EL (cell line): ENCODE results near the gene P2RY12.
"Not testable (repeated sequence)": the region's sequence is repeated elsewhere in the genome, so short reads cannot be mapped to it uniquely, and the experiment has no call there.

Experiments
- DNase-seq: peaks from one replicate; pipeline ENCODE4 v3.0.0-alpha.2; 2016

The P2RY12 gene

DNA sequence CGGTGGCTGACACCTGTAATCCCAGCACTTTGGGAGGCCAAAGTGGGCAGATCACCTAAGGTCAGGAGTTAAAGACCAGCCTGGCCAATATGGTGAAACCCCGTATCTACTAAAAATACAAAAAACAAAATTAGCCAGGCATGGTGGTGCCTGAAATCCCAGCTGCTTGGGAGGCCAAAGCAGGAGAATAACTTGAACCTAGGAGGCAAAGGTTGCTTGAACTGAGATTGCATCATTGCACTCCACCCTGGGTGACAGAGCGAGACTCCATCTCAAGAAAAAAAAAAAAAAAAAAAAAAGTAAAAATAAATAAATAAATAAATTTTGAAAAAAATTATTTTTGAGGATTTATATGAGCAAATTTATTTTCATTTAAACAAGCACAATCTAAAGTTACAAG, 7.6 kb upstream of the P2RY12 start:
- DNase-seq, result not testable (repeated sequence)

DNA sequence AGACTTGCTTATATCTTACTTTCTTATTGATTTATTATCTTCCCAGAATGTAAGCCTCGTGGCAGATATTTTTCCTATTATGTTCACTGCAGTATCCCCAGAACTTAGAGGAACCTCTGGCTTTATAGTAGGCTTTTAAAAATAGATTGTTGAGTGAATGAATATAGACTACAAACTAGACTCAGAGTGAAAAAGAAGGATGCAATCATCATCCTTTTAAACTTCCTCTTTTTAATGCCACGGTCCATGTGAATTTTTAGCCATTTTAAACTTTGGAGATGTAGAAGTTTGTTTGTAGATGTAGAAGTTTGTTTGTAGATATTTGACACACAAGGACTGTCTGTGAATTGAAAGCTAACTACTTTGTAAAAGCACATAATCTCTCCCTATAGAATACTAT, 7.2 kb upstream of the P2RY12 start:
- no peak for DNase-seq

DNA sequence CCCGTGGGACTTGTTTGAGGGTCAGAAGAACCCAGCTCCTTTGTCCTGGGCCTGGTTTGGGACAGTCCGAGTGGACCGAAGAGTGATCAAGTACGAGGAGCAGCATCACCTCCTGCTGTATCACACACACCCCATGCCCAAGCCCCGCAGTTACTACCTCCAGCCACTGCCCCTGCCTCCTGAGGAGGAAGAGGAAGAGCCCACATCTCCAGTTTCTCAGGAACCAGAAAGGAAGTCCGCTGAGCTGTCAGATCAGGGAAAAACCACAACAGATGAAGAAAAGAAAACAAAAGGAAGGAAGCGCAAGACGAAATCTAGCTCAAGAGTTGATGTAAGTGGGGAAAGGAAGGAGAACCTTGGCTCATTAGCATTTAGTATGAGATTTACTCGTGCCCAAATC, 3.3 kb upstream of the P2RY12 start:
- no peak for DNase-seq

DNA sequence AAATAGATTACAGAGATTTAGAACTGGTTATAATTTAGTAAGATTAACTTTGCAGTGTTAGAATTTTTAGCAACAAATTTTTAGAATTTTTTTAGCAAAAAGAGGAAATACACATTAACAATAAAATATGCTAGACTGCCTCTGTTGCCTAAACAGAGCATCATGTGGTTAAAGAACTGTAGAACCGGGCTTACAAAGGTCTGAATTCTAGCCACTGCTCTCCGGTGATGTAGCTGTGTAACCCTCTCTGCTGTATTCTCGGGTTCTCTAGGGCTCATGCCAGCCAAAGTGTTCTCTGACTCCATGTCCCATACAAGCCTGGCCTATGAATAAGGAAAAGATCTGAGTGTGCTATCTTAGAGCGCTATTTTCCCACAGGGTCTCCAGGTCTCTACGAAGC, 2.9 kb upstream of the P2RY12 start:
- no peak for DNase-seq

DNA sequence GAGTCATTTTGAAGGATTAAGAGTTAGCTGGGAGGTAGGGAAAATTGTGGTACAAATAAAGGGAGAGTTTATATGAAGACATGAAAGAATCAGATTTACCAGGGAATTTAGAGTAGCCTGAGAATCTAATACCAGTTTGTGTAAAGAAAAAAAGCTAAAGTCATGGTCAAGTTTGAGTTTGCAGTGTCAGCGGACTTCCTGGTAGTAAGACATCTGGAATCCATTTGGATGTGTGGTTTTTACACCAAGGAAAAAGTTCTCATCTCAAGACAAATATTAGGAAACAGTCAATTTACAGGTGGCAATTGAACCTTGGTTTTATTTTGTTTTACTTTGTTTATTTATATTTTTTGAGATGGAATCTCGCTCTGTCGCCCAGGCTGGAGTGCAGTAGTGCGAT, 1.5 kb upstream of the P2RY12 start:
- no peak for DNase-seq

DNA sequence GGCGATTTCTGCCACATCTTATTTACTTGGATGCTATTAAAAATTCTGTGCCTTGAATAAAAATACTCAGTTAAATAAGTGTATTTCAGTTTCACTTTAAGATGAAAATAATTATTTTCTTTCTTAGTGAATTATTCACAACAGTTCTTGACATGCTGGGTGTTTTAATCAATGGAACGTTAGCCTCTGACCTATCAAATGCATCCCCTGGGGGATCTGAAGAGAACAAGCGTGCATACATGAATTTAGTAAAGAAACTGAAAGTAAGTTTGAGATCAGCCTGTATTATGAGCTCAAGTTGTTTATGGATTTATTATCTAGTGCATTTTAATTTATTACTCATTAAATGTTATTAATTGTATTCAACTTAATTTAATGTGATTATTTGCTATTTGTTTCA, 597 bp downstream of the P2RY12 start:
- DNase-seq, result no peak

DNA sequence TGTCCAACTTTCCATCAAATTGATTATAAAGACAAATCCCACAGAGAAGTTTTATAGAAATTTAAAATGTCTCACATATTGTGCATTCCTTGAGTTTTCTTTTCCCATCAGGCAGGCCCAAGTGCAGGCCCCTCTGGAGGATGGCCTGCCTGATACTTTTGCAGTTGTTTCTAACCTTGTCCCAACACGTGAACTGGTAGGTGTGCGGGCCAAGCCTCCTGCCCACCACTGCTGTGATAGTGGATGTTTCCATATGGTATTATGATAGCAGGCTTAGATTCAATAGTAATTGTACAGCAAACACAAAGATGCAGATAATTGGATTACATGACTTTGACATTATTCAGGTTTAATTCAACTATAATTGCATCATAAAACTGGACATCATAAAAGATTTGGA, 1.4 kb downstream of the P2RY12 start:
- DNase-seq, result no peak

DNA sequence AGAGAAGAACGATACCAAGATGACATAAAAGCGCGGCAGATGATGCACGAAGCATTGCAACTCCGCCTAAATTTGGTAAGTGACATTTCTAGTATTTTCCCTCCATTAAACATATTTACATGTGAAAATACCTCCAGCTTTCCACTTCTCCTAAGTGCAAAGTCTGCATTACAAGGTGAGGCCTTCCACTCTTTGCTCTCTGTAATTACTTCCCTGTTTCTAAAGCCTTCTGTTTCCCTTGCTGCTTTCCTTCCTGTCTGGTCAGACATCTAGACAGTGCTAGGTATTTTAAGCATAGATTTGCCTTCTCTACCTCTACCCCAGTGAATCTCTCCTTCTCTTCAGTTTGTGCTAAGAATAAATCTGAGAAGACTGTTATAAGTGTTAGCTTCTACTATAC, 1.9 kb downstream of the P2RY12 start:
- DNase-seq, result no peak

DNA sequence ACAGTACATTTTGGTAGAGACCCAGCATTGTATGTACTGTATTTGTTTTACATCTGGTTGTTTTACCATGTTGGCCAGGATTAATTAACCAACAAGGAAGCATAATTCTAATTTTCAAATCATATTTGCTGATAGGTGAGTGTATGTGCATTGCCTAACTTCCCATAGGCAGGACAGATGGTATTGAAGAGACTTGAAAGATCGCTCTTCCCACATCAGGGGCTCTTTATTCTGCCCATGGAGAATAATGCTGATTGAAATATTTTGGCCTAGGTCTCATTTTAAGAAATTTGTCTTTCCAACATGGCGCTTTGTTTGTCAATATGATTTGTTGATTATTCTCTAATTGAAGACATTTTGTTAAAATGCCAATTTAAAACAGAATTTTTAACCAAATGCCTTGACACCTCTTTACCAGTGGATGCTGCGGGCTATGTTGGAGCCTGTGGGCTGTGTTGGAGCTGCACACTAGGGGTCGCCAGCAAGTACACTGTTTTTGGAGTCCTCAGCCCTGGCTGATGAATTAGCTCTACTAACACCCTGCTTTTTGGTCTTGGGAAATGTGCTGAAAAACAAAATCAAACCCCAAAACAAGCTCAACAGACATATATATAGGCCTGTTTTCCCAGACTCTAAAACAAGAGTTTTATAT, 5.3 kb downstream of the P2RY12 start:
- DNase-seq, result peak; percentile 23

DNA sequence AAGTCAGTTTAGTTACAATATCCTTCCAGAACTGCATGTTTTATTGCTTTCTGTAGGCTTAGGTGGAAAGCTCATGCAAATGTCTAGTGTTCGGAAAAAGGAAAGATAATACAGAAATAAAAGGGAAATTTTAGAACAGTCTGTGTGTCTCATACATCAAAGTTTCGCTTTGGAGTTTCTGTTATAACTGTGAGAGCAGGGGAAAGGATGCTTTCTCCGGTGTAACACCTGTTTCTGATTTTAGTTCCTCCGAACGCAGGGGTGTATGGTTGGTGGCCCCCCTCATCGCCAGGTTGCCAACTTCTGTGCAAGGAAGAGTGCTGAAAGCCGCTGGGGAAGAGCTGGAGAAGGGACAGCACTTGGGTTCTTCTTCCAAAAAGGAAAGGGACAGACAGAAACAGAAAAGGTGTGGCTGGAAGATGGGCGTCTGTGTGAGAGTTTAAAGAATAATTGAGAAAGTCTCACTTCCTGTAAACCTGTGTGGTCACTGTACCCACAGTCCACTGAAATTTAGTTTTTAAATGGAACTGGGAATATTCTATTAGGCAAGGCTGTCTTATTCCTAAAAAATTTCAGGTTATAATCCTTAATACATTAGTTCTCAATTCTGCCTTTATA, 6.7 kb downstream of the P2RY12 start:
- DNase-seq, result no peak

DNA sequence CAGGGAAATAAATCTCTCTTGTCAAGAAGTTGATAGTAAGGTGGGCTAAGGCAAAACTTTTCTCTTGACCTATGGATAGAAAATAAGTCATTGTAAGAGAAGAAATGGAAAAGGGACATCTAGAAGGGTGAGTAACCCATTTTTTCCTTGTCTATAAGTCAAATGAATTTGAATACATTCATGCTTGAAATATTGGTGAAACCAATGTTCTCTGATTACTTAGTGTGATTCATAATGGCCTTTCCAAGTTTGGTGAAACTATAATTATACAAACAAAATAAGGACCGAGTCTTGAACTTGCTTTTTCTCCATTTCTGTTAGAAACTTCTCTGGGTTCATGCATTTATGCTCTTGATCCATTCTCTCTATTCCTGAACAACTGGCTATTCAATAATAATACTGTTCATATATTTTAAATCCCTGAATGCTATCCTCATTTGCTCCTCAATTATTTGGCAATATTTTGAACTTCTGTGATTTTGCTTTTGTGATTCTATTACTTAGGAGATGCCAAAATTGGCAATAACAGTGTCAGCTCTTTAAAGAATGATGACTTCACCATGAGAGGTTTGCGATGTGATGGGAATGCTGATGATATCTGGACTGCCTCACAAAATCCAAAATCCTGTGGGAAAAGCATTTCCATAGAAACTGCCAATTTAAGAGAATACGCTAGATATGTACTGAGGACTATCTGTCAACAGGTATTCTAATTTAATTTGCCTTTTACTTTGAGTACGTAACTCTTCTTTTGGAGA, 12.3 kb downstream of the P2RY12 start:
- DNase-seq, result no peak

DNA sequence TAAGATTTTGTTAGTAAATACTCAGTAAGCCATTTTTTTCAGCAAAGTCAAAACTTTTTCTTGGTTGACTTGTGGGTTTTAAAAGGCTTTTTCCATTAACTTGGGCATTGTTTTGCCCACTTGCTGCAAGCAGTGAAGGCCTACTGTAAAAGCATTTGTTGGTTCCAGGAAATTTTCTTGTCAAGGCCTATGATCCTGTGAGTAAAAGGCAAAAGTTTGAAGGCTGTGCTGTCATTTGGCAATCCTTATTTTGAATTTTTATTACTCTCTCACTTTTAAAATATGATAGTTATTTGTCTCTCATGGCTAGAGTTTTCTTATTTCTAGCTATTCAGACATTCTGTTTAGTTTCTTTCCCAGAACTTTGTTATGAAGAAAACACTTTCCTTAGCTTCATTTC, 13.0 kb downstream of the P2RY12 start:
- DNase-seq, result no peak

DNA sequence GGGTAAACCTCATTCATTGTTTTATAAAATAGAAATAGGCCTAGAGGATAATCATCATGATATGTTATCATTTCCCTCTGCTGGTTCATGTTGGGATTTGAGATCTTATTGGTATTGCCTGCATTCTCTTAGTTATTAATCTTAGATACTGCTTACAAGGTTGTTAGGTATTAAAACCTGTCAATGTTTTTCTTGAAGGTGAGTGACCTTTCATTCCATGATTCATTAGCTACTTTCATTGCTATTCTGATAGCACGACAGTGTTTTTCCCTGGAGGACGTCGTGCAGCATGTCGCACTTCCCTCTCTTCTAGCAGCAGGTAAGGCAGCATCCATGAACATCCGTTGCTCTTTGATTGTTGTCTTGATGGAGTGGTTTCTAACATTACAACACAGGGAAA, 17.1 kb downstream of the P2RY12 start:
- DNase-seq, result no peak

DNA sequence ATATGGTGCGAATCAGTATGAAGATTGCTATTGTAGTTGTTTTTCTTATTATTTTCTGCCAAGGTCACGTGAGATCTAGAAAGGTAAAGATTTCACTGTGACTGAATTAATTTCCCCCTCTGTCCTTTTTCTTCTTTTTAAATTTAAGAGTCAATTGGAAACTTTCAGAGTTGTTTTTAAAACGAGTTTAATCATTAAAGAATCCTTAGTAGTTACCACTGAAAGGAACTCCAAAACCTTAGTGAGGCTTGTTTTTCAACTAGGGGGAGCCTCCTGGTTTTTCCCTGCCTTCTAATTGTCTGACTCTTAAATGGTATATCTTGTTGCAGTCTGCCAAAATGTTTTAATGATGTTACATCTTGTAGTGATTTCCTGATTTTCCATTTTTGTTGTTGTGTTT, 17.6 kb downstream of the P2RY12 start:
- DNase-seq, result no peak

DNA sequence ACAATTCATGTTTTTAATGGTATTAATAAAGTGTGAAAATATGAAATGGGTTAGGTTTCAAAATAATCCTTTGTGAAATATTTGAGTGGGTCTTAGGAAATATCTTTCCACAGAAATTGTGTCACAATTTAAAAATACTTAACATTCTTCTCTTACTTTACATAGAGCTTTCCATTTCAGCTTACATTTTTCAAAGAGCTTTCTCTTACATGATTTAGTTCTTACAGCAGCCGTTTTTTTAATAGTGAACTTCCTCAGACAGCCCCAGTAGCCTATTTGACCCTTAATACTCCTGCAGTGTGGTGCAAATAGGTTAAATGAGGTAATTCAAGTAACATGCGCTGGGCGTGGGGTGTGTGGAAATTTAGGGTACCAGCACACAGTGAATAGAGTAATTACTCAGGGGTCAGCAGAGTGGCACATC, 21.8 kb downstream of the P2RY12 start:
- no peak for DNase-seq

DNA sequence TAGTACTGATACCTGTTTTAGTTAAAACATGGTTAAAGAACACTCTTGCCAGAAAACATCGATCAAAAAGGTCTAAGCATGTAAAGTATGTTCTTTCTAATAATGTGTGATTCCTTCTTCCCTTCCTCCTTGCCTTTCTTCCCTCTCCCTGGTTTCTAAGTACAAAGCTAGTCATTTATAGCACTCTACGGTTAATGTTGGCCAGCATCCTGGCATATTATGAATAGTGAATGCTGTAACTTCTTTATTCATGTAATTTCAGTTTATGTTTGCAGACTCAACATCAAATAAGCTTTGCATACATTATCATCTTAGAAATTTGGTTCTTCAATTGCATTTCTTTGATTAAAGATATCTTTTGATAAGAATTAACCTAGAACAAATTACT, 27.1 kb downstream of the P2RY12 start:
- DNase-seq, result no peak

DNA sequence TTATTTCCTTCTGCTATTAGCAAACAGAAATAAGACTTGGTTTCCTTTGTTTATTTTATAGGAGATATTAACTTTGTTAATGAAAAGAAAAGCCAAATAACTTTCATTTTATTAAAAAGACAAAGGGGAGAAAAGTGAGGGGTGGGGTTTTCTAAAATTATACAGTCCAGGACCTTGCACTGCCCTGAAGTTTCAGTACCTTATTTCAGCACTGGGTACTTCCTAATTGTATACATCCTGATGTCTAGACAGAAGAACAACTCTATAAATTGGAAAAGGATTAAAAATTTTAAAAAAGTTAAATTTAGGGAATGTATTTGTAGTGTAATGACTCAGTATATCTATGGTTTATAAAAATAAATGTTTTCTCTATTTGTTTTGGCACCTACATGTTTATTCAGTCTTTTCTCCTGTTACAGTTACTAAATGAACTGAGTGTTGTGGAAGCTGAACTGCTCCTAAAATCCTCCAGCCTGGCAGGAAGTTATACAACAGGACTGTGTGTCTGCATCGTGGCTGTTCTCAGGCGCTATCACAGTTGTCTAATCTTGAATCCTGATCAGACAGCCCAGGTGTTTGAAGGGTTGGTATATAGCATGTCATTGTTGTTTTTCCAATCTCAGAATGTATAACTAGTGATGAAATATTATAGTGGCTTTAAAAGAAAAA, 27.6 kb downstream of the P2RY12 start:
- no peak for DNase-seq

DNA sequence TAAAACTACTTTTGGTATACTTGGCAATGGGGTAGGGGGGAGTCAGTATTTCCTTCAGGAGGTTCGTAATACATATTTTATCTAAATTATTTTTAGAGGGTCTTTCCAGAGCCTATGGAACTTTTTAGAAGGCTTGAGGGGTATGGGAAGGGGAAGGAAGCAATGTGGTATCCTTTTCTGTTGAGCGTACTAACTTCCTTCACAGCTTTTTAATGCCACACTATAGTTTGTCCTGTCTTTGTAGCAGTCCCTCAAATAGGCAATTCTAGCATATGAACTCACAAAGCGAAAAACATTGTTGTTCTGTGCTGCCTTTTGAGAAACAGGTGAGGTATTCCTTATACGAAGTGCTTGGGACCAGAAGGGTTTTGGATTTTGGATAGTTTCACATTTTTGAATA, 32.9 kb downstream of the P2RY12 start:
- no peak for DNase-seq

DNA sequence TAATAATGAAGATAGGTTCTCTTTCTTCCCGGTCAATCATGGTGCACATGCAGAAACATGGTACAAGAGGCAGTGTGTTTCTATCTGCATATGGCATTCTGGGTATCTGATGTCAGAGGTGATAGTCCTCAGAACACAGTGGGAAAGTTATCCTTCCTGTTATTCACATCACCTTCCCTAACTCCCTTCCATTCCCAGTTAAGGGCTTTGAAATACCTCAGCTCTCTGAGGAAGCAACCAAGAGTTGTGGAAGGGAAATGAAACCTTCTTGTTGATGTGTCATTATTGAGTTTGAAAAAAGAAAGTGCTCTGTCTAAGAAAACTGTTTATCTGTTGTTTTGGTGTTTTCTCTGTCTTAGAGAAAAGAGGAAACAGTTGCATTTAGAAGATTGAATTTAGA, 33.3 kb downstream of the P2RY12 start:
- DNase-seq, result no peak

DNA sequence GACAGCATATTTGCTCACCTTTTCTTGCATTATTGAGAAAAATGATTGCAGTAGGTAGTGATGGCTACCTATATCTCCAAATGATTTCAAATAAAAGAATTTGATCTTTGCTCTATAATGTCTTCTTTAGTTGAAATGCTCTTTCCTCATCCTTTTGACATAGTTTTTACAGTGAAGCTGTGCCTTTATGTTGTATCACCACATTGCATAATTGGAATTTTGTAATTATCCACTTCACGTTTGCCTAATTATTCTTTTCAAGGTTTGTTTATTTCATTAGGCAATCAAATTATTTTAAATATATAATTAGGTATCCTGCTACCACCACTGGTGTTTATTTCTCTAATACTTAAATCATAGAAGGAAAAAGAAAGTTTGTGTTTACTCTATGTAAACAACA, 33.9 kb downstream of the P2RY12 start:
- no peak for DNase-seq

DNA sequence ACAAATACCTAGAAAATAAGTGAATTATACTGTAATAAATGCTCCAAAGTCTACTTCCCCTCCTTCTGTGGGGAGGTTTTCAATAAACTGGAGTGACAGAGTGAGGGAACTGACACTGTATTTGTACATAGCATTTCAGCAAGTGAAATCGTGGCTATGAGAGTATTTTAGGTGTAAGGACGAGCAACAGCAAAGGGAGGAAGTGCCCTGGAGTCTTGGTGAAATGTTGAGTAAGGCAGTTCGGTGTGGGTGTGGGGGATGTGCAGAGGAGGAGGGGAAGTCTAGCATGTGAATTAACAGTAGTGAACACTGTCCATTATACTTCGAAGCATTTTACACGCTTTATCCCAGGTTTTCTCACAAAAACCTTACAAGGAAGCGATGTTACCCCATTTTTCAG, 37.1 kb downstream of the P2RY12 start:
- no peak for DNase-seq

DNA sequence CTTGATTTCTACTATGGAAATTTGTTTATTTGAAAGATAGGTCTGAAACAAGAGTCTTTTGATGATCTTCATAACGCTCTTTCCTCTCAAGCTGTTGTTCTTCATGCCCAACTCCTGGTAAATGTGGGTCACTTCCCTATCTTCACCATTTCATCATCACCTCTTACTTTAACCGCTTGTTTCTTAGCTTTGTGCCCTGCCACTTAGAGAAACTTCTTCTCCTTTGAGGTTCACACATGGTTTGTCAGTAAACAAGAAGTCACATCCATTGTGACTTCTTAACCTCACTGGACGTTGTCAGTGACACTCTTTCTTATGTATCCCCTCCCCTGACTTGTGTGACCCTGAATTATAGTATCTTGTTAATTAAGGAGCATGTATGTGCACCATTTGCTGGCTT, 38.3 kb downstream of the P2RY12 start:
- DNase-seq, result no peak

DNA sequence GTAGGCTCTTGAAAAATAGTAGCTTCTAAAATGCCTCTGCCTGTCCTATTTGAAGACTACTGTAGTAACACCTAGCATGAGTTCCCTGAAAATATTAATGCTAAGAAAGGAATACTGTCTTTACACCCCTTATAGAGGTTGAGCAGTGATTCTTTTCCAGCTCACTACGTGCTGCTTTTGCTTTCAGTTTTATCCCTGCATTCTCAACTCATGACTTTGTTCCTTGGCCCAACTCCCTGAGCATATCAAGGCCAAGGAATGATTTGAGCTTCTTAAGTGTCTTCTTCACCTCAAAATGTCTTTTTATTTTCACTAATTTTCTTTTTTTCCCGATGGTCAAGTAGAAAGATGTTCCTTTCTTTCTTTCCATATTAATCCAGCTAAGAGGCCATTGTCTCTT, 38.7 kb downstream of the P2RY12 start:
- peak; percentile 75 for DNase-seq

DNA sequence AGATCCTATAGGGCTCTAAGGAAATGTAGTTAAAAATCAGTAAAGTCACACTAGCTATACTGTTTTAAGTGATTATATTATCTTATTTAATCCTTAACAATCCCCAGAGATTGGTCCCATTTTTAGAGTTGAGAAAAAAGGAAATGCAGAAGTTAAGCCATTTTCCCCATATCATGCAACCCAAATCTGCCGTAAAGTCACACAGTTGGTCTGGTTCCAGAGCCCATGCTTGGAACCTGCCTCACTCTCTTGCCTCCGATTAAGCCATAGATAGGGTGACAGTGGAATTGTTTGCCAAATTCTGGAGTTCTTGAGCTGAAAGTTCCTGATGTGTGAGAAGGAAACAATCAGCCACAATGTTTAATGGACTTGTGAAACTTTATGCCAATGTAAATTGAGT, 52.9 kb downstream of the P2RY12 start:
- no peak for DNase-seq
